ENCODE results near the gene DUSP28. TPM values are rescaled to one million over a fixed set of nuclear protein-coding genes. Genes with fewer than 3 reads are reported as not detected.

Gene DUSP28
- total and polyA plus RNA-seq, 2 of the 13 experiments (the other 11 are each of a cell fraction or from before 2014, with no cell fraction given) = 5.2 to 8.6 TPM

- TF ChIP-seq, protein P1, sequence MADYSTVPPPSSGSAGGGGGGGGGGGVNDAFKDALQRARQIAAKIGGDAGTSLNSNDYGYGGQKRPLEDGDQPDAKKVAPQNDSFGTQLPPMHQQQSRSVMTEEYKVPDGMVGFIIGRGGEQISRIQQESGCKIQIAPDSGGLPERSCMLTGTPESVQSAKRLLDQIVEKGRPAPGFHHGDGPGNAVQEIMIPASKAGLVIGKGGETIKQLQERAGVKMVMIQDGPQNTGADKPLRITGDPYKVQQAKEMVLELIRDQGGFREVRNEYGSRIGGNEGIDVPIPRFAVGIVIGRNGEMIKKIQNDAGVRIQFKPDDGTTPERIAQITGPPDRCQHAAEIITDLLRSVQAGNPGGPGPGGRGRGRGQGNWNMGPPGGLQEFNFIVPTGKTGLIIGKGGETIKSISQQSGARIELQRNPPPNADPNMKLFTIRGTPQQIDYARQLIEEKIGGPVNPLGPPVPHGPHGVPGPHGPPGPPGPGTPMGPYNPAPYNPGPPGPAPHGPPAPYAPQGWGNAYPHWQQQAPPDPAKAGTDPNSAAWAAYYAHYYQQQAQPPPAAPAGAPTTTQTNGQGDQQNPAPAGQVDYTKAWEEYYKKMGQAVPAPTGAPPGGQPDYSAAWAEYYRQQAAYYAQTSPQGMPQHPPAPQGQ (CRISPR knock-in tag; IDR thresholded peaks at IDR 0.05; ENCODE audit: borderline replicate concordance) = no peak
- TF ChIP-seq ARID2 (CRISPR knock-in tag; IDR thresholded peaks at IDR 0.05; ENCODE audit: borderline replicate concordance) (no peak), RBAK (CRISPR knock-in tag; IDR thresholded peaks at IDR 0.05) (no peak), ZFP91 (CRISPR knock-in tag; IDR thresholded peaks at IDR 0.05; ENCODE audit: borderline replicate concordance) (peak; percentile 72), ZNF644 (CRISPR knock-in tag; IDR thresholded peaks at IDR 0.05; ENCODE audit: low read depth) (no peak), CBFB (CRISPR knock-in tag; IDR thresholded peaks at IDR 0.05) (peak; percentile 82), AHR (CRISPR knock-in tag; IDR thresholded peaks at IDR 0.05) (peak; percentile 43; the same call in 1 of the 2 replicates), JDP2 (CRISPR knock-in tag; IDR thresholded peaks at IDR 0.05; ENCODE audit: borderline replicate concordance) (peak; percentile 76; the same call in 1 of the 2 replicates), ZNF136 (CRISPR knock-in tag; IDR thresholded peaks at IDR 0.05; ENCODE audit: low read depth) (no peak), KDM4B (CRISPR knock-in tag; IDR thresholded peaks at IDR 0.05) (0 out of 2 replicates have a peak, but pooled peaks have one; percentile 30), PRPF4 (IDR thresholded peaks at IDR 0.05; ENCODE audit: low read depth, low read length, poor library complexity, severe bottlenecking) (no peak), PHF5A (CRISPR knock-in tag; IDR thresholded peaks at IDR 0.05; ENCODE audit: low read depth, unreplicated experiment) (peak; percentile 1), ZNF281 (CRISPR knock-in tag; IDR thresholded peaks at IDR 0.05; ENCODE audit: borderline replicate concordance) (peak; percentile 59; the same call in 1 of the 2 replicates)
- TF ChIP-seq, protein P2, sequence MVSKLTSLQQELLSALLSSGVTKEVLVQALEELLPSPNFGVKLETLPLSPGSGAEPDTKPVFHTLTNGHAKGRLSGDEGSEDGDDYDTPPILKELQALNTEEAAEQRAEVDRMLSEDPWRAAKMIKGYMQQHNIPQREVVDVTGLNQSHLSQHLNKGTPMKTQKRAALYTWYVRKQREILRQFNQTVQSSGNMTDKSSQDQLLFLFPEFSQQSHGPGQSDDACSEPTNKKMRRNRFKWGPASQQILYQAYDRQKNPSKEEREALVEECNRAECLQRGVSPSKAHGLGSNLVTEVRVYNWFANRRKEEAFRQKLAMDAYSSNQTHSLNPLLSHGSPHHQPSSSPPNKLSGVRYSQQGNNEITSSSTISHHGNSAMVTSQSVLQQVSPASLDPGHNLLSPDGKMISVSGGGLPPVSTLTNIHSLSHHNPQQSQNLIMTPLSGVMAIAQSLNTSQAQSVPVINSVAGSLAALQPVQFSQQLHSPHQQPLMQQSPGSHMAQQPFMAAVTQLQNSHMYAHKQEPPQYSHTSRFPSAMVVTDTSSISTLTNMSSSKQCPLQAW (CRISPR knock-in tag; IDR thresholded peaks at IDR 0.05) = peak; percentile 80
- TF ChIP-seq, protein P3, sequence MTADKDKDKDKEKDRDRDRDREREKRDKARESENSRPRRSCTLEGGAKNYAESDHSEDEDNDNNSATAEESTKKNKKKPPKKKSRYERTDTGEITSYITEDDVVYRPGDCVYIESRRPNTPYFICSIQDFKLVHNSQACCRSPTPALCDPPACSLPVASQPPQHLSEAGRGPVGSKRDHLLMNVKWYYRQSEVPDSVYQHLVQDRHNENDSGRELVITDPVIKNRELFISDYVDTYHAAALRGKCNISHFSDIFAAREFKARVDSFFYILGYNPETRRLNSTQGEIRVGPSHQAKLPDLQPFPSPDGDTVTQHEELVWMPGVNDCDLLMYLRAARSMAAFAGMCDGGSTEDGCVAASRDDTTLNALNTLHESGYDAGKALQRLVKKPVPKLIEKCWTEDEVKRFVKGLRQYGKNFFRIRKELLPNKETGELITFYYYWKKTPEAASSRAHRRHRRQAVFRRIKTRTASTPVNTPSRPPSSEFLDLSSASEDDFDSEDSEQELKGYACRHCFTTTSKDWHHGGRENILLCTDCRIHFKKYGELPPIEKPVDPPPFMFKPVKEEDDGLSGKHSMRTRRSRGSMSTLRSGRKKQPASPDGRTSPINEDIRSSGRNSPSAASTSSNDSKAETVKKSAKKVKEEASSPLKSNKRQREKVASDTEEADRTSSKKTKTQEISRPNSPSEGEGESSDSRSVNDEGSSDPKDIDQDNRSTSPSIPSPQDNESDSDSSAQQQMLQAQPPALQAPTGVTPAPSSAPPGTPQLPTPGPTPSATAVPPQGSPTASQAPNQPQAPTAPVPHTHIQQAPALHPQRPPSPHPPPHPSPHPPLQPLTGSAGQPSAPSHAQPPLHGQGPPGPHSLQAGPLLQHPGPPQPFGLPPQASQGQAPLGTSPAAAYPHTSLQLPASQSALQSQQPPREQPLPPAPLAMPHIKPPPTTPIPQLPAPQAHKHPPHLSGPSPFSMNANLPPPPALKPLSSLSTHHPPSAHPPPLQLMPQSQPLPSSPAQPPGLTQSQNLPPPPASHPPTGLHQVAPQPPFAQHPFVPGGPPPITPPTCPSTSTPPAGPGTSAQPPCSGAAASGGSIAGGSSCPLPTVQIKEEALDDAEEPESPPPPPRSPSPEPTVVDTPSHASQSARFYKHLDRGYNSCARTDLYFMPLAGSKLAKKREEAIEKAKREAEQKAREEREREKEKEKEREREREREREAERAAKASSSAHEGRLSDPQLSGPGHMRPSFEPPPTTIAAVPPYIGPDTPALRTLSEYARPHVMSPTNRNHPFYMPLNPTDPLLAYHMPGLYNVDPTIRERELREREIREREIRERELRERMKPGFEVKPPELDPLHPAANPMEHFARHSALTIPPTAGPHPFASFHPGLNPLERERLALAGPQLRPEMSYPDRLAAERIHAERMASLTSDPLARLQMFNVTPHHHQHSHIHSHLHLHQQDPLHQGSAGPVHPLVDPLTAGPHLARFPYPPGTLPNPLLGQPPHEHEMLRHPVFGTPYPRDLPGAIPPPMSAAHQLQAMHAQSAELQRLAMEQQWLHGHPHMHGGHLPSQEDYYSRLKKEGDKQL (CRISPR knock-in tag; IDR thresholded peaks at IDR 0.05; ENCODE audit: low read depth) = peak; percentile 41; the same call in 1 of the 2 replicates
Measured at GRCh38 chr2:240560084-240560479, at the start of gene DUSP28 (continued).
